Cardiac fibroblast (primary cell): ENCODE measurements around the gene CCL27.

ENCODE experiments used
- DNase-seq, 2 donors: peaks; one replicate each; pipeline versions ENCODE4 v3.0.0 to v3.0.0-alpha.2; 2010; ENCODE audit warnings: low read depth in 2 of 2
- H3K4me3 ChIP-seq, 2 donors: replicated peaks in 1 of 2; 1 replicate in 1 of 2; 2 replicates in 1 of 2; pipeline ENCODE4 v1.5.1; 2011; ENCODE audit warnings: low read depth in 2 of 2, low read length in 2 of 2, mild to moderate bottlenecking in 2 of 2, moderate library complexity in 1 of 2
- TF ChIP-seq, protein P1 (sequence below): IDR thresholded peaks from one replicate; pipeline ENCODE4 v1.5.1; 2011; ENCODE audit warnings: low read depth, mild to moderate bottlenecking, low read length, inconsistent platforms

CCL27 gene

GRCh38 chr9:34689116-34689470 lies 26.6 kb upstream of the CCL27 start:
- no peak for DNase-seq
- no peak overlapping the region for H3K4me3 ChIP-seq
- TF ChIP-seq, protein P1, sequence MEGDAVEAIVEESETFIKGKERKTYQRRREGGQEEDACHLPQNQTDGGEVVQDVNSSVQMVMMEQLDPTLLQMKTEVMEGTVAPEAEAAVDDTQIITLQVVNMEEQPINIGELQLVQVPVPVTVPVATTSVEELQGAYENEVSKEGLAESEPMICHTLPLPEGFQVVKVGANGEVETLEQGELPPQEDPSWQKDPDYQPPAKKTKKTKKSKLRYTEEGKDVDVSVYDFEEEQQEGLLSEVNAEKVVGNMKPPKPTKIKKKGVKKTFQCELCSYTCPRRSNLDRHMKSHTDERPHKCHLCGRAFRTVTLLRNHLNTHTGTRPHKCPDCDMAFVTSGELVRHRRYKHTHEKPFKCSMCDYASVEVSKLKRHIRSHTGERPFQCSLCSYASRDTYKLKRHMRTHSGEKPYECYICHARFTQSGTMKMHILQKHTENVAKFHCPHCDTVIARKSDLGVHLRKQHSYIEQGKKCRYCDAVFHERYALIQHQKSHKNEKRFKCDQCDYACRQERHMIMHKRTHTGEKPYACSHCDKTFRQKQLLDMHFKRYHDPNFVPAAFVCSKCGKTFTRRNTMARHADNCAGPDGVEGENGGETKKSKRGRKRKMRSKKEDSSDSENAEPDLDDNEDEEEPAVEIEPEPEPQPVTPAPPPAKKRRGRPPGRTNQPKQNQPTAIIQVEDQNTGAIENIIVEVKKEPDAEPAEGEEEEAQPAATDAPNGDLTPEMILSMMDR: no peak

GRCh38 chr9:34688329-34689115 lies 26.1 kb upstream of the CCL27 start:
- TF ChIP-seq, protein P1: no peak
- no peak for DNase-seq
- no peak overlapping the region for H3K4me3 ChIP-seq

DNA sequence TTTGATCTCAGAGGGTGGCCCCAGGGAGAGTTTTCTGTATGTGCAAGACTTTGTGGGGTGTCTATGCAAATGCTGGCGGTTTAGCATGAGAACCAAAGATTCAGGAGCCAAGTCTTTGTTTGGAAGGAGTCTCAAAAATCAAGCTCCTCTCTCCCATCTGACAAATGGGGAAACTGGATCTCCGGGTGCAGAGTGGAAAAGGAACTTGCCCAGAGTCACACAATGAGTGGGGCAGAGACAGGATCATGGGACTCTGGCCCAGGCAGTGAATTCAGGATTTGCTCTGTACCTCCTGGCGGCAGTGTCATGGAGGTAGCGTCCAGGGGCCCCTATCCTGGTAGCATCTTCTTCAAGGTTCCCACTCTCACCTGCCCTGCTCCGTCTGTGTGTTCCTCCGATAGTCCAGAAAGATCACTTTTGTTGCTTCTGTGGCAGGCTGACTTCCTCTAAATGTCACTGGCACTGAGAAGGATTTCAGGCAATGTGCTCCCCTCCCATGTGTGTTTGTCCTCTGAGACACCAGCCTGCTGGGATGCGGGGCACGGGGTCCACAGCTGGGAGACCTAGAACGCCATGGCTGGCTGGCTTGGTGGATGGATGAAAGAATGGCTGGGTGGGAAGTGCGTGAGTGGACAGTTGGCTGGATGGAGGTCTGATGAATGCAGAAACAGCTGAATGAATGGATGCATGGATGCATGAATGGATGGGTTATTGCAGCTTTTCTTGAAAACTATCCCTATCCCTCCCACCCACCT lies 25.0 kb upstream of the CCL27 start:
- no peak overlapping the region for H3K4me3 ChIP-seq
- DNase-seq: no peak
- TF ChIP-seq, protein P1: no peak

- no peak overlapping the region for H3K4me3 ChIP-seq
- TF ChIP-seq, protein P1: no peak
- DNase-seq: peak in 1 of 2 donors; percentile 22
Observed at GRCh38 chr9:34686732-34687131, 24.3 kb upstream of the CCL27 start.

DNA sequence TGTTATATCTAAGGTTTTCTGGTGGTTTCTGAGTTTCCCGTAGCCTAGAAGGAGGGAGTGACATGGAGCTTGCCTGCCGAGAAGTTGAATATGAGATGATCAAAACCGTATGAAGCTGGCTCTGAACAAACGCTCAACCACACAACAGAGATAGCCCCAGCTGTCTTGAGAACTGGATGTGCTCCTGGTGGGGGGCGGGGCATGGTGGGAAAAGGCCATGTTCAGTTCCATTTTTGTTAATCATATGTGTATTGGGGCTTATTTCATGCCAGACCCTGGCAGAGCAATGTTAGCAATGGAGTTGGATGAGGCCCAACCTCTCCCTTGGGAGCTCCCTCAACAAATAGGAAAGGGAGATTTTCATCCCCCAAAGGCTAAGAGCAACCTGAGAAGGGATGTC lies 23.8 kb upstream of the CCL27 start:
- H3K4me3 ChIP-seq: no peak overlapping the region
- DNase-seq: peak; percentile 44 to 76
- TF ChIP-seq, protein P1: no peak

GRCh38 chr9:34685591-34685990 lies 23.1 kb upstream of the CCL27 start:
- TF ChIP-seq, protein P1: no peak
- DNase-seq: no peak
- no peak overlapping the region for H3K4me3 ChIP-seq
